Pancreas (tissue), 10 donors: Measurements from ENCODE around the gene ITGA7. TPM values are rescaled to one million over a fixed set of nuclear protein-coding genes. Genes with fewer than 3 reads are reported as not detected.

Experiments used
- ATAC-seq, 4 donors: fragments of 200-7000 bp; cut with Tn5 transposase; one replicate each; pipeline versions ENCODE4 v1.8.0 to v1.9.1; 2020; ENCODE audit warnings: mild to moderate bottlenecking in 4 of 4, moderate library complexity in 4 of 4
- DNase-seq, 6 donors: peaks; one replicate each; pipeline ENCODE4 v3.0.0-alpha.2; 2020
- FAIRE-seq: peaks from 2 replicates; lab custom pipeline; 2012; peaks lifted over from hg19 to GRCh38; lab: Jason Lieb, UNC
- H3K27ac ChIP-seq, 4 donors: fragments of 200-600 bp; sonication (generic); 1 replicate in 3 of 4; 2 replicates in 1 of 4; pipeline versions ENCODE4 v1.5.0 to v1.8.0; 2020
- H3K27me3 ChIP-seq, 4 donors: fragments of 200-600 bp; one replicate each; pipeline ENCODE4 v1.8.0; 2021
- H3K36me3 ChIP-seq, 3 donors: fragments of 200-600 bp; sonication (generic) in 1 of 3; one replicate each; pipeline versions ENCODE4 v1.5.0 to v1.8.0; 2020 to 2021
- H3K4me1 ChIP-seq, 3 donors: fragments of 200-600 bp; one replicate each; pipeline ENCODE4 v1.8.0; 2021
- H3K4me3 ChIP-seq, 4 donors: fragments of 200-600 bp; sonication (generic) in 2 of 4; one replicate each; pipeline versions ENCODE4 v1.5.0 to v1.8.0; 2020 to 2021
- H3K9me3 ChIP-seq, 4 donors: fragments of 200-600 bp; one replicate each; pipeline ENCODE4 v1.8.0; 2021
- CTCF ChIP-seq, 4 donors: fragments of 200-600 bp; sonication (generic) in 3 of 4; IDR thresholded peaks; one replicate each; pipeline versions ENCODE4 v1.5.0 to v1.8.0; 2021; ENCODE audit warnings: antibody characterized with exemption in 4 of 4
- WGBS, 2 donors: extraction: QIAGEN DNeasy Blood & Tissue Kit; methylation state at CpG; one replicate each; pipeline ENCODE4 v1.1.7; 2013; 5-methylcytosine and 5-hydroxymethylcytosine counted together
- intact Hi-C, 3 donors: fragments of 100-400 bp; cut with DNase I; formaldehyde crosslinking; loops; one replicate each; pipeline versions ENCODE4 v1.11.1 to v1.14.2; 2022
- polyA plus RNA-seq, 2 donors: library from polyadenylated mRNA; stranded (reverse); fragments of 200-250 nt; gene quantifications; one replicate each; pipeline ENCODE4 v1.2.3, GENCODE V29; 2013
- total RNA-seq, 6 donors: library from RNA; stranded (reverse); fragmentation: NEBNext Ultra II Directional in 4 of 6; extraction: Animal tissue kit (Norgen Biotek cat#: 25700) in 4 of 6; gene quantifications; one replicate each; pipeline versions ENCODE4 v1.2.1 to v1.2.4, GENCODE V29; 2021 to 2023
- donor health status: healthy with polysubstance abuse.
- donor health status: DM: no; HTN: no; CAD: no; lungs with moderate emphysema.
- donor health status: DM: no; HTN: no; CAD: no.
- donor health status: control.
- donor health status: control.
- donor health status: Bipolar disorder and iron deficiency.
- donor health status: DM: yes; HTN: yes; CAD: no.
- donor health status: DM: no; HTN: no; CAD: no.
- donor health status: DM: no; HTN: no; CAD: no.
- donor health status: DM: yes; HTN: yes; CAD: no.

Gene ITGA7
- total and polyA plus RNA-seq, 8 donors = 3.4 to 34.5 (median 9.1) TPM

DNA sequence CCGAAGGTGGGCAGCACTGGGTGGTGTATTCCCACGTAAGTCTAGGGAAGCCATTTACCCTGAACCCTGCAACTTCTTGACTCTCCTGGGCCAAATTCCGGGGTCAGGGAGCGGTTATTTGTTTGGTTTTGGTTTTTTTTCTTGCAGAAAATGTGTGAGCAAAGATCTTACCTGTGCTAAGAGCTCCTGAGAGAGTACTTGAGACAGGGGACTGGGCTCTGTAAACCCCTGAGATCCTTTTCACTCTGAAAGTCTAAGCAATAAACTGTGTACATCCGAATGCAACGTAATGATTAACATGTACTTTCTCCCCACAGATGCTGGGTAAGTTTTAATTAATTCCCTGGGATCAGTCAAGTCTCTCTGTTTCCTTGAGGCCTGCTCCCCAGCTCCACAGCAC lies 49.5 kb downstream of the ITGA7 start:
- WGBS, 2 donors = 62 to 67% methylated on average over 6 of the region's 6 CpGs
- Histone ChIP-seq H3K27me3 (no peaks in the 10 kb centered on the region), H3K36me3 (no peaks in the 10 kb centered on the region), H3K27ac (no peak overlapping the region), H3K4me3 (no peak overlapping the region), H3K4me1 (no peaks in the 10 kb centered on the region), H3K9me3 (no peaks in the 10 kb centered on the region)
- intact Hi-C loops = no loop called here
- DNase-seq = no peak
- TF ChIP-seq CTCF (IDR thresholded peaks at IDR 0.05) = no peak
- FAIRE-seq = no peak
- ATAC-seq = no peak

DNA sequence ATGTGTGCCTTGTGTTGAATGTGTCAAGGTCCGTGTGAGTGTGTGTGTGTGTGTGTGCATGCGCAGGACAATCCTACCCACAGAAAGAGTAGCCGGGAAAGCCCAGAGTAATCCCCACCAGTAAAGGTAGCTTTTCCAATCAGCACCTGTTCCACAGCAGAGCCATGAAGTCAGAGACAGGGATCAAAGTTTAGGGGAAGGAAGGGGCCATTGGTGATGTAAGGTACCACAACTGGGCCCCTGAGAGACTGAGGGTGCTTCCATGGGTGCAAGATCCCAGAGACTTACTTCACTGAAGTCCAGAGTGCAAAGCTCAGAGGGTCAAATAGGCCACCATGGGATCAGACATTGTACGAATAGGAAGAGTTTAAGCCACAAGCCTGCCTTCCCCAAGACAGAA lies 50.5 kb downstream of the ITGA7 start:
- DNase-seq (no peak), ATAC-seq (no peak), FAIRE-seq (no peak)
- H3K27ac ChIP-seq = no peak overlapping the region
- H3K9me3 ChIP-seq = no peaks in the 10 kb centered on the region
- intact Hi-C loops = no loop called here
- no peaks in the 10 kb centered on the region for H3K27me3 ChIP-seq
- no peak overlapping the region for H3K4me3 ChIP-seq
- WGBS, 2 donors = 51 to 77% methylated on average over 4 of the region's 4 CpGs
- no peaks in the 10 kb centered on the region for H3K36me3 ChIP-seq
- no peak for TF ChIP-seq CTCF (IDR thresholded peaks at IDR 0.05)
- no peaks in the 10 kb centered on the region for H3K4me1 ChIP-seq

DNA sequence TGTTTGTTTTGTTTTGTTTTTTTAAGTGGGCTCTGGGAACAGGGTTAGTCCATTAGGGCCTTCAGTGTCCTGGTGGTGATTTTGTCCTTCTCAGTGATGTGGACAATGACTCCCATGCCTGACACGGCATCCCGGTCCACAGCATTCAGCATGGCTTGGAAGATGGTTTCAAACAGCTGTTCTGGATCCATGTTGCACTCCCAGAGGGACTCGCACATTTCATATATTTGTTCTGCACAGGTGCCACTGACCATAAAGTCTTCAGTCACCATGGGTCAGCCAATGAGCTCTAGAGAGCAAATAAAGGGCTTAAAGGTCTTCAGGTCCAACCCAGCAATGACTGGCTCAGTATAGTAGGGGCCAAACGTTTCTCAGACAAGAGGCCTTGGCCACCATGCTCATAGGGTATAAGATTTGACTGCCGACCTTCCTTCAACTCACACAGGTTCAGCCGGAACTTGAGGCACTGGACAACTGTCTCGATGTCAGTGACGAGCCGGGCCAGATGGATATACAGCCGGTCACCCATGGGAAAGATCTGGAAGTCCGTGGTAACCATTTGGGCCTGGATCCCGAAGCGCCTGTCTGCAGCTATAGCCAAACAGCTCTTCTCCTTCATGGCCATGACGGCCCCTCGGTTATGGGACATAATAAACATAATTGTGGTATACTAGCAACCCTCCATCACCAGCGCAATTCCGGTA lies 53.0 kb downstream of the ITGA7 start:
- DNase-seq = no peak
- no peak for ATAC-seq
- Histone ChIP-seq H3K9me3 (no peaks in the 10 kb centered on the region), H3K27me3 (no peaks in the 10 kb centered on the region), H3K27ac (no peak overlapping the region), H3K4me3 (no peak overlapping the region), H3K4me1 (no peaks in the 10 kb centered on the region), H3K36me3 (no peaks in the 10 kb centered on the region)
- no peak for FAIRE-seq
- WGBS, 2 donors = 74 to 87% methylated on average over 17 of the region's 17 CpGs
- intact Hi-C loops = no loop called here
- no peak for TF ChIP-seq CTCF (IDR thresholded peaks at IDR 0.05)

- WGBS, 2 donors = 51 to 62% methylated on average over 3 of the region's 3 CpGs
- no peak for ATAC-seq
- intact Hi-C loops = no loop called here
These were observed 54.7 kb downstream of the ITGA7 start for GRCh38 chr12:55653031-55653430.

More at GRCh38 chr12:55653031-55653430, 54.7 kb downstream of the ITGA7 start:
- Histone ChIP-seq H3K36me3 (no peaks in the 10 kb centered on the region), H3K4me3 (no peak overlapping the region), H3K4me1 (no peaks in the 10 kb centered on the region), H3K27ac (no peak overlapping the region), H3K27me3 (no peaks in the 10 kb centered on the region), H3K9me3 (no peaks in the 10 kb centered on the region)
- DNase-seq (no peak), FAIRE-seq (no peak)
- TF ChIP-seq CTCF (IDR thresholded peaks at IDR 0.05) = no peak
